Measurements from ENCODE around the gene SNX9.

SNX9 gene

GRCh38 chr6:157804448-157805327, 18.4 kb upstream of the SNX9 start:
- DNase-seq: no peak

- DNase-seq: no peak
Observed at GRCh38 chr6:157806131-157806855, 16.8 kb upstream of the SNX9 start.

GRCh38 chr6:157806856-157807215, 16.2 kb upstream of the SNX9 start:
- no peak for DNase-seq

GRCh38 chr6:157808405-157808950, 14.6 kb upstream of the SNX9 start:
- peak; percentile 84 for DNase-seq

- DNase-seq: no peak
Observed at GRCh38 chr6:157809613-157810012, 13.4 kb upstream of the SNX9 start.

GRCh38 chr6:157811137-157811475, 11.9 kb upstream of the SNX9 start:
- no peak for DNase-seq

- peak; percentile 78 for DNase-seq
Observed at GRCh38 chr6:157811476-157812173, 11.4 kb upstream of the SNX9 start.

- DNase-seq: no peak
Observed at GRCh38 chr6:157812425-157813171, 10.4 kb upstream of the SNX9 start.

GRCh38 chr6:157813191-157813590, 9.9 kb upstream of the SNX9 start:
- no peak for DNase-seq

GRCh38 chr6:157813750-157814455, 9.1 kb upstream of the SNX9 start:
- DNase-seq: no peak

GRCh38 chr6:157814883-157815282, 8.2 kb upstream of the SNX9 start:
- no peak for DNase-seq

- peak; percentile 41 for DNase-seq
Observed at GRCh38 chr6:157821342-157822033, 1.6 kb upstream of the SNX9 start.

GRCh38 chr6:157822245-157823000, 623 bp upstream of the SNX9 start:
- DNase-seq: no peak

GRCh38 chr6:157823528-157824370, 703 bp downstream of the SNX9 start:
- DNase-seq: peak; percentile 75

- DNase-seq: peak; percentile 72
Observed at GRCh38 chr6:157825243-157825904, 2.3 kb downstream of the SNX9 start.

GRCh38 chr6:157830354-157831017, 7.4 kb downstream of the SNX9 start:
- DNase-seq: no peak

- DNase-seq: no peak
Observed at GRCh38 chr6:157831018-157831369, 7.9 kb downstream of the SNX9 start.

- DNase-seq: no peak
Observed at GRCh38 chr6:157831424-157832249, 8.6 kb downstream of the SNX9 start.

Data from hematopoietic multipotent progenitor cell treated with erythropoietin and hydrocortisone succinate and interleukin-3 and kit ligand, for 8 days (in vitro differentiated cells).